Jurkat, Clone E6-1 (cell line): Measurements from ENCODE around the gene CLCNKB.
A peak's percentile ranks its signal among the peaks of the same experiment; 100 is the strongest.
"Not testable (repeated sequence)": the region's sequence is repeated elsewhere in the genome, so short reads cannot be mapped to it uniquely, and the experiment has no call there.

Experiments
- DNase-seq: peaks from one replicate; pipeline ENCODE4 v3.0.0-alpha.2; 2011; ENCODE audit warnings: low read depth, low spot score
- H3K4me3 ChIP-seq: 2 replicates; pipeline ENCODE4 v1.5.1; 2011; ENCODE audit warnings: mild to moderate bottlenecking, low read length, control low read depth, moderate library complexity

CLCNKB gene

GRCh38 chr1:16028237-16029002 lies 15.2 kb upstream of the CLCNKB start:
- DNase-seq = no peak
- H3K4me3 ChIP-seq = no peak overlapping the region

- not testable (repeated sequence) for H3K4me3 ChIP-seq, DNase-seq
Observed at GRCh38 chr1:16029003-16029268, 14.6 kb upstream of the CLCNKB start.

- DNase-seq = no peak
- no peak overlapping the region for H3K4me3 ChIP-seq
Observed at GRCh38 chr1:16029288-16029687, 14.3 kb upstream of the CLCNKB start.

- no peak for DNase-seq
- H3K4me3 ChIP-seq = no peak overlapping the region
Observed at GRCh38 chr1:16031551-16031950, 12.0 kb upstream of the CLCNKB start.

DNA sequence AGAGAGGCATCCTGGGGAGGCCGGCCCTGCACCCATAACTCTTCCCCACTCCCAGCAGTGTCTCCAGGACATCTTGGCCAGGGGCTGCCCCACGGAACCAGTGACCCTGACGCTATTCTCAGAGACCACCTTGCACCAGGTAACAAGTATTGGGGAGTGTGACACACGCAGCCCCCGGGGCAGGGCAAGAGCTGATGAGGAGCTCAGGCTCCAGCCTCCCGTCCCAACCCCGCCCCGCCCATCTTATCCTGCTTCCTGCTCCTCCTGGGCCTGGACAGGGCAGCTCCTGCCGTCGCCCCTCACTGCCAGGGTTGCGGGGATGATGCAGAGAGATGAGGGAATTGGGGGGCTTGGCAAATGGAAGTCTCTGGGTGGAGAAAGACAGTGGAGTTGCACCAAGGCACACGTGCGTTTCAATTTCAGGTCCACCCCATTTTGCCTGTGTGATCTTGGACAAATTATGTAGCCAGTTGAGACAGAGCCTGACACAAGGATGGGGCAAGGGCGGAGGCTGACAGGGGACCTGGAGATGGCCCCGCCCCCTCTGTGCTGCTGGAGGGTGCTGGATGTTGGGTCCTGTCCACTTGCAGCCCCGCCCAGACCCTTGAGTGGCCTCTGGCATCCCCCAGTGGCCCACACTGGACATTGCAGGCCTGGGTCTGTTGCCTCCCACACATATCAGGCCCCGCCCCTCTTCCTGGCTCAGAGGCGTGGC lies 11.0 kb upstream of the CLCNKB start:
- H3K4me3 ChIP-seq = no peak overlapping the region
- peak; percentile 19 for DNase-seq

- not testable (repeated sequence) for H3K4me3 ChIP-seq, DNase-seq
Observed at GRCh38 chr1:16033103-16033632, 10.4 kb upstream of the CLCNKB start.

DNA sequence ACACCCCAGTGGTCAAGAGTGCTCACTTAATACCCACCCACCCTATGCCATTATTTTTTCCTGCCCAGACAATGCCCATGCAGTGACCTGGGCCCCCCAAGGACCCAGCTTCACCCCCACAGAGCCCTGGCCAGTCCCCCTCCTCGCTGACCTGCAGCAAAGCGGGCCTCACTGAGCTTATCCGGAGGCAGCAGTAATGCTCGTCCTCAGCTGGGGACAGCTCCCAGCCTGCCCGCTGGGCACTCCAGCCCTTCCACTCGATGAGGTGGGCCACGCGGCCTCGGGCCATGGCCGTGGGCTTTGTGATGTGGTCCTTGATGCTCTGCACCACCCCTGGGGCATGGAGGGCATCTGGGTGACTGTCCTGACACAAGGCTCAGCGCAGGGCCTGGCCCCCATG lies 7.1 kb upstream of the CLCNKB start:
- not testable (repeated sequence) for DNase-seq, H3K4me3 ChIP-seq

GRCh38 chr1:16038620-16038912 lies 5.0 kb upstream of the CLCNKB start:
- DNase-seq = no peak
- no peak overlapping the region for H3K4me3 ChIP-seq

- H3K4me3 ChIP-seq, DNase-seq: not testable (repeated sequence)
Observed at GRCh38 chr1:16039871-16040270, 3.7 kb upstream of the CLCNKB start.

- no peak for DNase-seq
- H3K4me3 ChIP-seq = no peak overlapping the region
Observed at GRCh38 chr1:16041200-16041599, 2.4 kb upstream of the CLCNKB start.

DNA sequence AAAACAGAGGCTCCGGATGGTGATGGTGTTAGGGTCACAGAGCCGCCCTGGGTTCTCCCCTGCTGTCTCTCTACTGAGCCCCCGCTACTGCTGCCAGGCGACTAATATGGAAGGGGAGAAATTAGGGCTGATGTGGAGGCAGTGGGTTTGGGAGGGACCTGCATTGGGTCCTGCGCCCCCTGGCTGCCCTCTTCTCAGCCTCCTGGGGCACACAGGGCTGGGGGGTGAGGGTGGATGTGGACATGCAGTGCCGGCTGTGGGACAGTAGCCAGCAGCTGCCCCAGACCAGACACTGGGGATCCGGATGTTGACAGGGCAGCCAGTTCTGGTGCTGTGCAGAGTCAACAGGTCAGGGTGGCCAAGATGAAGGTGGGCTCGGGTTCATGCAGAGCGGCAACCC lies 1.5 kb upstream of the CLCNKB start:
- no peak for DNase-seq
- H3K4me3 ChIP-seq = no peak overlapping the region

GRCh38 chr1:16042654-16043053 lies 928 bp upstream of the CLCNKB start:
- H3K4me3 ChIP-seq, DNase-seq: not testable (repeated sequence)

- DNase-seq = no peak
- H3K4me3 ChIP-seq = no peak overlapping the region
Observed at GRCh38 chr1:16043950-16044349, 368 bp downstream of the CLCNKB start.

DNA sequence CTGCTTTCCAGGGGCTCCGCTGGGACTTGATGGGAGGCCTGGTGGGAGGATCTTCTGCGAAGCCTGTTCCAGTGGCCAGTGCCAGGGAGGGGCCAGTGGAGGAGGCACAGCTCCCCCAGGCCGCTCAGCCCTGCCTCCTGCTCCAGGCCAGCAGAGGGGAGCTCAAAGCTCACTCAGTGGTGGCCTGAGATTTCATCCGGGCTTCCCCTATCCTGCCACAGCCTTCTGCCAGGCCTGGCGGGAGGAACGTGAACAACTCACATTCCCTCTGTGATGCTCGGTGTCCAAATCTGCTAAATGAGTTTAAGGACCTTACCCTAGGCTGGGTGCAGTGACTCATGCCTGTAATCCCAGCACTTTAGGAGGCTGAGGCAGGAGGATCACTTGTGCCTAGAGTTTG lies 3.3 kb downstream of the CLCNKB start:
- DNase-seq = no peak
- no peak overlapping the region for H3K4me3 ChIP-seq

GRCh38 chr1:16047791-16048475 lies 4.4 kb downstream of the CLCNKB start:
- no peak overlapping the region for H3K4me3 ChIP-seq
- no peak for DNase-seq

- H3K4me3 ChIP-seq = no peak overlapping the region; the same call in 1 of the 2 replicates
- DNase-seq = peak; percentile 39
Observed at GRCh38 chr1:16048573-16049189, 5.1 kb downstream of the CLCNKB start.

DNA sequence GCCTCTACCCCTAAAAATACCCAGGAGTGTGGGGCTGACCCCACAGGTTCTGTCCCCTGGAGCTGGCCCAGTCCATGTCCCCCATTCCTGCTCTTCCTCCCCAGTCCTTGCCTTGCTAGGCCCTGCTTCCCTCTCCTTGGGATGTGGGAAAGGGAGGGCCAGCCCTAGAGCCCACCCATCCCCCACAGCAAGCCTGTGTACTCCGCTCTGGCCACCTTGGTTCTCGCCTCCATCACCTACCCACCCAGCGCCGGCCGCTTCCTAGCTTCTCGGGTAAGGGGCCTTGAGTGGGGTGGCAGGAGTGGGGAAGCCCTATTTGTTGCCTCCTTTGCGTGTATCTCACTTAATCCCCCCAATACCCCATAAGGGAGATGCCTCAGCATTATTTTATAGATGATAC lies 6.7 kb downstream of the CLCNKB start:
- DNase-seq = no peak
- no peak overlapping the region for H3K4me3 ChIP-seq

- no peak for DNase-seq
- H3K4me3 ChIP-seq = no peak overlapping the region
Observed at GRCh38 chr1:16051039-16051438, 7.5 kb downstream of the CLCNKB start.

DNA sequence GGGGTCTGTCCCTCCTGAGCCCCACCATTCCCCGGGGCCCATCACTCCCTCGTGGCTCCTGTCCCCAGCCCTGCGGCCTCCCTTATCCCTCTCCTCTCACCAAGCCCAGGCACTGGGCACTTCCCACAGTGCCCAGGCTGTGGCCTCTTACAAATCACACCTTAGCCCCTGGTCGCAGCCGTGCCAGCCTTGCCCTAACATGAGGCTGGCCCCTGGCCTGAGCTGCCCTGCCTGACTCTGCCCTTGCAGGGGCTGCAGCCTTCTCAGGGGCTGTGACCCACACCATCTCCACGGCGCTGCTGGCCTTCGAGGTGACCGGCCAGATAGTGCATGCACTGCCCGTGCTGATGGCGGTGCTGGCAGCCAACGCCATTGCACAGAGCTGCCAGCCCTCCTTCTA lies 8.4 kb downstream of the CLCNKB start:
- not testable (repeated sequence) for H3K4me3 ChIP-seq, DNase-seq
